Fibroblast of upper back skin (primary cell): ENCODE results near the gene CENPX.

Source experiments
- DNase-seq: peaks from one replicate; pipeline ENCODE4 v3.0.0-alpha.2; 2013

The CENPX gene

GRCh38 chr17:82022310-82022980, at the start of gene CENPX:
TSS of gene CENPX (minus strand) at chr17:82022878. CDS start at chr17:82022861, 17 bp downstream.
- DNase-seq, result no peak

GRCh38 chr17:82070611-82071010, 47.9 kb upstream of the CENPX start:
- no peak for DNase-seq

DNA sequence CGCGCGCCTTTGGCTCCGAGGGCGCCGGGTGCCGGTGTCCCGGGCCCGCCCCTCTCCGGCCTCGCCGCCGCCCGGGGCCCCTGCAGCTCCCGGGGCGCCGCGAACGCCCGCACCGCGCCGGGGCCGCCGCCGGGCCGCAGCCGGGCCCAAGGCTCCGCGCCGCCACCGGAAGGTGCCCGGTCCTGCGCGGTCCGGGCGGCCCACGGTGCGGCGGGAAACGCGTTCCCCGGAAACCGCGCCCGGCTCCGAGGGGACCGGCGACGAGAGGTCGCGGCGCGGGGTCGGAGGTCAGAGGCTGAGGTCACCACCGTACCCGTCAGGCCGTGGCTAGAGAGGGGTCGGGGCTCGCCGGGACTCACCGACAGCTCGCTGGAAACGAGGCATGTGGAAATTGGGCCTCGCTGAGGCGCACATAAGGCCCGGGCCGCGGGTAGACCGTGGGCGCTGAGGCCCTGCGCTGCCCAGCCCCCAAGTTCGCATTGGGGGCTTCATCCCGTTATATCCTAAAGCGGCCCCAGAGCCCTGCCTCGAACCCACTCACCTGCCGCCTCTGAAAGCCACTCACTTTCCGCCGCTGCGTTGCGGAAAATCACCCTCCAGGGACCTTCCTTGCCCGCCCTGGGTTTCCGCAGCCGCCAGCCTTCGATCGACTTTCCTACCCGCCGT, 43.1 kb upstream of the CENPX start, which contains the start of gene DUS1L:
DUS1L (minus strand) TSS at position 167 of the 666 bp plus-strand sequence. CDS start 745 bp downstream, outside the sequence.
- DNase-seq, result peak; percentile 36

GRCh38 chr17:82065193-82065637, 42.5 kb upstream of the CENPX start:
- peak; percentile 14 for DNase-seq

GRCh38 chr17:82064433-82065192, 41.9 kb upstream of the CENPX start:
- DNase-seq, result no peak

GRCh38 chr17:82063424-82064415, 41.0 kb upstream of the CENPX start:
- no peak for DNase-seq

- DNase-seq, result no peak
Observed at GRCh38 chr17:82062984-82063368, 40.3 kb upstream of the CENPX start.

GRCh38 chr17:82062076-82062983, 39.7 kb upstream of the CENPX start:
- DNase-seq, result no peak

DNA sequence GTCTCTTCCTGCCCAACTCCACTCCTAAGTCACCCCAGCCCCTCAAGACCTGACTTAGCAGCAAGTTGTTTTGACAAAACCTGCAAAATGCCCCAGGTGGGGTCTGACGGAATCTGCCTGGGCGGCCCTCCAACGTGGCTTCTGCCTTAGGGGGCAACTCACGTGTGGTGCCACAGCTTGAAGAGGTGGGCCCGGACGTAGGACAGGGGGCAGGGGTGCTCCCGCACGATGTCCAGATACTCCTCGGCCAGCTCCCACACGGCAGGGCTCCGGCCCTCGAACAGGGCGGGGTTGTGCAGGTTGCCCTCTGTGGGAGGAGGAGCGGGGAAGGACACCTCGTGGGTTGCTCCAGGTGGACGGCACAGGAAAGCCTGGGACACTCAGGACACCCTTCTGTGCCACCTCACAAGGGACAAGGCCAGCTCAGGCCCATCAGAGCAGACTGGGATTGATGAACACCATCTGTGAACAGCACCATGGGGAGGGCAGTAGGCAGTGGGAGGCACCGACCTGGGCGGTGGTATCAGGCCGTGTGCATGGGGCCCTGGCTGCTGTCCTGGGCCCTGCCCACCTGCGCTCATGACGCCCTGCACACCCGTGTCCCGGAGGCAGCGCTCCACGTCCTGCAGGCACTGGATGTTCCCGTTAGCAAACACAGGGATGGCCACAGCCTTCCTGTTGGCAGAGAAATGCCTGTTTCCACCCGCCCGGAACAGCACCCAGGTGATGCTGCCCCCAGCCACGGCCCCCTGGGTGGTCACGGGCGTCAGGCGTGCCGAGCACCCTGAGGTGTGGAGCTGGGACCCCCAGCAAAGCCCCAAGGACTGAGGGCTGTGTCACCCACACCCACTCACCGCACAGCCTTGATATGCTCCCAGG, 38.6 kb upstream of the CENPX start:
- no peak for DNase-seq

DNA sequence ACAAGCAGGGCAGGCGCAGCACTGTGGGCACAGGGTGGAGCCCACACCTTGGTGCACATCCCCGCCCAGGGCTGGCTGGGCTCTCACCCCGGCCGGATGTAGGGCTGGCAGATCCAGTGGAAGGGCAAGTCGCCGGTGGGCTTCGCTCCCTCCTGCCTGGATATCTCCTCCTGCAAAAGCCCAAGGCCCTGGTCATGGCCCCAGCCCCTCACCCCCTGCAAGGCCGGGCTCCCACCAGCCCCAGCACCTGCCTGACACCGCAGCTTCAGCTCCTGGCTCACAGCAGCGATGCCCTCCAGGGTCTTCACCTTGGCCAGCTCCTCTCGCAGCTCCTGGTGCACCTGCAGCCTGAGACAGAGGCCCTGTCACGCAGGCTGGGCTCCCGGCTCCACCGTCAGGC, 37.9 kb upstream of the CENPX start:
- DNase-seq, result no peak

DNA sequence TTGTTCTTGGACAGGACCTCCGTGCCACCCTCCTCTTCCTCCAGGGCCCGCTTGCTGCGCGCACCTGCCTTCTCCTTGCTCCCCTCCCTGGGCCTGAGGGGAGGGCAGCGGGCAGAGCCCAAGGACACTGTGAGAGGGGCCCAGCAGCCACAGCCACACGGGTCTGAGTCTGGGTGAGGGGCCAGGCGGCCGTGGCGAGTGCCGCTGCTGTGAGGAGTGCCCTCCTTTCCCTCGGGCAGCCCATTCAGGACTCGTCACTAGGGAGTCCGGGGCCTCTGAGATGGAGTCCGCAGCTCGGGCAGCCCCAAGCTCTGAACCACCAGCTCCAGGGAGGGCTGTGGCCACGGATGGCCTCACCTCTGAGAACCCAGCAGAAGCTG, 37.3 kb upstream of the CENPX start:
- no peak for DNase-seq

- no peak for DNase-seq
Observed at GRCh38 chr17:82059272-82060000, 36.8 kb upstream of the CENPX start.

GRCh38 chr17:82058855-82059249, 36.2 kb upstream of the CENPX start:
- no peak for DNase-seq

GRCh38 chr17:82058230-82058854, 35.7 kb upstream of the CENPX start:
- DNase-seq, result no peak

GRCh38 chr17:82056729-82057621, 34.3 kb upstream of the CENPX start:
- no peak for DNase-seq

DNA sequence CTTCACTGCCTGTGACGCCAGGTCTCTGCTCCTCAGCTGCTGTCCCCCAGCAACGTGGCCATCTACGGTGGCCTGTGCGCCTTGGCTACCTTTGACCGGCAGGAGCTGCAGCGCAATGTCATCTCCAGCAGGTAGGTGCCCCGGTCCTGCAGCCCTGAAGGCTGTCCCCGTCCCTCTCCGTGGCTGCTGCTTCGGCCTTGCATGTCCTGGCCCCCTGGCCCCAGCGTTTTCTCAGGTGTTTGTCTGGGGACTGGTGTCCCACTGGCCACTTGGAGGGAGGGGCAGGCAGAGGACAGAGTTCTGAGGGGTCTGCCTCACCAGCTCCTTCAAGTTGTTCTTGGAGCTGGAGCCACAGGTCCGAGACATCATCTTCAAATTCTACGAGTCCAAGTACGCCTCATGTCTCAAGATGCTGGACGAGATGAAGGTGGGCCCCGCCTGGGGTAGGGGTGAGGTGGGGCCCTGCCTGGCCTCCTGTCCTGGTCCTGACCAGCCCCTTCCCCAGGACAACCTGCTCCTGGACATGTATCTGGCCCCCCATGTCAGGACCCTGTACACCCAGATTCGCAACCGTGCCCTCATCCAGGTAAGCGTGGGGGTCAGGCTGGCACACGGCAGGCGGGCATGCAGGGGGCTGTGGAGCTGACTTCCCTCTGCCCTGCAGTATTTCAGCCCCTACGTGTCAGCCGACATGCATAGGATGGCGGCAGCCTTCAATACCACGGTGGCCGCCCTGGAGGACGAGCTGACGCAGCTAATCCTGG, 33.5 kb upstream of the CENPX start:
- no peak for DNase-seq
